ENCODE data around the gene SAFB2. TPM values are rescaled to one million over a fixed set of nuclear protein-coding genes. Genes with fewer than 3 reads are reported as not detected.

The SAFB2 gene
- total and polyA plus RNA-seq, 7 donors, result 22.2 to 80.0 (median 35.1) TPM

- intact Hi-C loops (cut with DNase I), result no loop called here
- TF ChIP-seq POLR2AphosphoS5 (IDR thresholded peaks at IDR 0.05) (no peak), POLR2A (IDR thresholded peaks at IDR 0.05) (no peak), EP300 (IDR thresholded peaks at IDR 0.05) (no peak), CTCF (IDR thresholded peaks at IDR 0.05) (no peak)
- DNase-seq, result no peak
- H3K4me1 ChIP-seq, result no peaks in the 10 kb centered on the region
- H3K4me3 ChIP-seq, result no peak overlapping the region
- peaks cover 49 to 98% (median 80%) of the 10 kb centered on the region in 4 donors for H3K36me3 ChIP-seq
- H3K9me3 ChIP-seq, result no peaks in the 10 kb centered on the region
- no peaks in the 10 kb centered on the region for H3K27me3 ChIP-seq
- H3K27ac ChIP-seq, result no peak overlapping the region
- 89 to 91% methylated on average over 8 of the region's 8 CpGs for WGBS, 2 donors
Observed at GRCh38 chr19:5600797-5601196, 21.8 kb downstream of the SAFB2 start.

- 97% methylated on average over 9 of the region's 9 CpGs for WGBS, 2 donors
- no peak for DNase-seq
- TF ChIP-seq POLR2AphosphoS5 (IDR thresholded peaks at IDR 0.05) (no peak), EP300 (IDR thresholded peaks at IDR 0.05) (no peak), CTCF (IDR thresholded peaks at IDR 0.05) (no peak), POLR2A (IDR thresholded peaks at IDR 0.05) (no peak)
- H3K4me3 ChIP-seq, result no peak overlapping the region
- intact Hi-C loops (cut with DNase I), result no loop called here
- peaks cover 79 to 100% (median 98%) of the 10 kb centered on the region in 4 donors for H3K36me3 ChIP-seq
- no peak overlapping the region for H3K27ac ChIP-seq
- no peaks in the 10 kb centered on the region for H3K9me3 ChIP-seq
- no peaks in the 10 kb centered on the region for H3K27me3 ChIP-seq
- no peaks in the 10 kb centered on the region for H3K4me1 ChIP-seq
Observed at GRCh38 chr19:5595745-5596144, 26.8 kb downstream of the SAFB2 start.

GRCh38 chr19:5595129-5595528 lies 27.4 kb downstream of the SAFB2 start:
- Histone ChIP-seq H3K36me3 (peaks cover 79 to 100% (median 99%) of the 10 kb centered on the region in 4 donors), H3K4me3 (no peak overlapping the region)

GRCh38 chr19:5594521-5594950 lies 28.0 kb downstream of the SAFB2 start:
- no peak overlapping the region for H3K4me3 ChIP-seq
- no peak overlapping the region for H3K27ac ChIP-seq
- WGBS, 2 donors, result 53 to 78% methylated on average over 7 of the region's 7 CpGs
- DNase-seq, result no peak
- TF ChIP-seq POLR2AphosphoS5 (IDR thresholded peaks at IDR 0.05), result no peak
- TF ChIP-seq POLR2A (IDR thresholded peaks at IDR 0.05), result no peak
- no peak for TF ChIP-seq EP300 (IDR thresholded peaks at IDR 0.05)
- TF ChIP-seq CTCF (IDR thresholded peaks at IDR 0.05), result no peak
- intact Hi-C loops (cut with DNase I), result no loop called here
- H3K4me1 ChIP-seq, result no peaks in the 10 kb centered on the region
- H3K9me3 ChIP-seq, result no peaks in the 10 kb centered on the region
- no peaks in the 10 kb centered on the region for H3K27me3 ChIP-seq
- H3K36me3 ChIP-seq, result peaks cover 79 to 100% (median 99%) of the 10 kb centered on the region in 4 donors

More at GRCh38 chr19:5595129-5595528, 27.4 kb downstream of the SAFB2 start:
- no peak for DNase-seq
- TF ChIP-seq POLR2AphosphoS5 (IDR thresholded peaks at IDR 0.05) (no peak), EP300 (IDR thresholded peaks at IDR 0.05) (no peak), CTCF (IDR thresholded peaks at IDR 0.05) (no peak), POLR2A (IDR thresholded peaks at IDR 0.05) (no peak)
- no peaks in the 10 kb centered on the region for H3K27me3 ChIP-seq
- no peak overlapping the region for H3K27ac ChIP-seq
- intact Hi-C loops (cut with DNase I), result no loop called here
- H3K4me1 ChIP-seq, result no peaks in the 10 kb centered on the region
- H3K9me3 ChIP-seq, result no peaks in the 10 kb centered on the region
- WGBS, 2 donors, result 92 to 93% methylated on average over 18 of the region's 18 CpGs
